ENCODE measurements around the gene SLC31A2.

SLC31A2 gene

DNA sequence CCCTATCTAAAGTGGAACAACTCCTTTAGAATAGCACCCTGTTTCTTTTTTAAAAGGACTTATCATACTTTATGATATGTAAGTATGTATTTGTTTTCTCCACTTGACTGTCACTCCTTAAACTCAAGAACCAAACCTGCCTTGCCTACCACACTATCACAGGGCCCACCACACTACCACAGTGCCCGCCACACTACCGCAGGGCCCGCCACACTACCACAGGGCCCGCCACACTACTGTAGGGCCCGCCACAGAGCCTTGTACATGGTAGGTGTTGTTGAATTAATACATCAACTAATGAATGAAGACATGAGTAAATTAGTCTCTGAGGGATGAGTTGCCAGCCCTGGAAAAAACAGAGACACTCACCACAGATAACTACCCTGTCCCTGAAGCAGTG is 18.0 kb downstream of the SLC31A2 start:
- no peak overlapping the region for H3K4me3 ChIP-seq (ENCODE audit: low read length)
- H3K9me3 ChIP-seq (ENCODE audit: insufficient read depth, low read length), result no peaks in the 10 kb centered on the region
- H3K36me3 ChIP-seq (replicated peaks; ENCODE audit: low read depth, low read length), result peaks cover 79% of the 10 kb centered on the region

DNA sequence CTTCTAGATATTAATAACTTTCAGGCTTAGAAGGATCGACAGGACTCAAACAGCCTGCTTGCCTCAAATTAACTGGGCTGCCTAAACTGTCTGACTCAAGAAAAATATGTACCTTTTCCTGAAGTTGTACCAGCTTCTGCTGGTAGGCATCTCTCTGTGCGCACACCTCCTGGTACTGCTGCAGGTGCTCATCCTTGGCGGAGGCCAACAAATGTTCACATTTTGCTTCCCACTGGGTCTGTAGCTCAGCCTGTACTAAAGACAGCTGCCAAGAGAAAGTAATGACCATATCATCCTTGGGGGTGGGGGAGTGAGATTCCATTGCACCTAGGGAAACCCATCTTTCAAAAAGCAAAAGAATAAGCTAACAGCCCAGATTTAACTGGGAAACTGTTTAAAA is 22.5 kb downstream of the SLC31A2 start:
- Histone ChIP-seq H3K27ac (ENCODE audit: low read length) (no peak overlapping the region), H2AFZ (ENCODE audit: low read depth, low read length) (no peak overlapping the region), H4K20me1 (ENCODE audit: insufficient read depth, low read length) (no peaks in the 10 kb centered on the region), H3K9me3 (ENCODE audit: insufficient read depth, low read length) (no peaks in the 10 kb centered on the region), H3K79me2 (ENCODE audit: low read length) (no peaks in the 10 kb centered on the region), H3K36me3 (replicated peaks; ENCODE audit: low read depth, low read length) (peaks cover 72% of the 10 kb centered on the region), H3K4me2 (ENCODE audit: low read length) (no peak overlapping the region), H3K4me1 (ENCODE audit: low read length) (no peaks in the 10 kb centered on the region), H3K4me3 (ENCODE audit: low read length) (no peak overlapping the region), H3K9ac (ENCODE audit: low read length) (no peak overlapping the region), H3K27me3 (ENCODE audit: low read depth, low read length) (no peaks in the 10 kb centered on the region)
- no peak for TF ChIP-seq EZH2phosphoT487 (IDR thresholded peaks at IDR 0.05; ENCODE audit: low read depth)
- TF ChIP-seq, protein P1, sequence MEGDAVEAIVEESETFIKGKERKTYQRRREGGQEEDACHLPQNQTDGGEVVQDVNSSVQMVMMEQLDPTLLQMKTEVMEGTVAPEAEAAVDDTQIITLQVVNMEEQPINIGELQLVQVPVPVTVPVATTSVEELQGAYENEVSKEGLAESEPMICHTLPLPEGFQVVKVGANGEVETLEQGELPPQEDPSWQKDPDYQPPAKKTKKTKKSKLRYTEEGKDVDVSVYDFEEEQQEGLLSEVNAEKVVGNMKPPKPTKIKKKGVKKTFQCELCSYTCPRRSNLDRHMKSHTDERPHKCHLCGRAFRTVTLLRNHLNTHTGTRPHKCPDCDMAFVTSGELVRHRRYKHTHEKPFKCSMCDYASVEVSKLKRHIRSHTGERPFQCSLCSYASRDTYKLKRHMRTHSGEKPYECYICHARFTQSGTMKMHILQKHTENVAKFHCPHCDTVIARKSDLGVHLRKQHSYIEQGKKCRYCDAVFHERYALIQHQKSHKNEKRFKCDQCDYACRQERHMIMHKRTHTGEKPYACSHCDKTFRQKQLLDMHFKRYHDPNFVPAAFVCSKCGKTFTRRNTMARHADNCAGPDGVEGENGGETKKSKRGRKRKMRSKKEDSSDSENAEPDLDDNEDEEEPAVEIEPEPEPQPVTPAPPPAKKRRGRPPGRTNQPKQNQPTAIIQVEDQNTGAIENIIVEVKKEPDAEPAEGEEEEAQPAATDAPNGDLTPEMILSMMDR (IDR thresholded peaks at IDR 0.05; ENCODE audit: low read depth, low read length), result no peak

More for the DNA sequence above, 18.0 kb downstream of the SLC31A2 start:
- H4K20me1 ChIP-seq (ENCODE audit: insufficient read depth, low read length), result no peaks in the 10 kb centered on the region
- TF ChIP-seq, protein P1 (IDR thresholded peaks at IDR 0.05; ENCODE audit: low read depth, low read length), result no peak
- TF ChIP-seq EZH2phosphoT487 (IDR thresholded peaks at IDR 0.05; ENCODE audit: low read depth), result no peak
- H2AFZ ChIP-seq (ENCODE audit: low read depth, low read length), result no peak overlapping the region
- no peaks in the 10 kb centered on the region for H3K4me1 ChIP-seq (ENCODE audit: low read length)
- H3K4me2 ChIP-seq (ENCODE audit: low read length), result no peak overlapping the region
- H3K27ac ChIP-seq (ENCODE audit: low read length), result no peak overlapping the region
- H3K27me3 ChIP-seq (ENCODE audit: low read depth, low read length), result no peaks in the 10 kb centered on the region
- H3K79me2 ChIP-seq (ENCODE audit: low read length), result no peaks in the 10 kb centered on the region
- no peak overlapping the region for H3K9ac ChIP-seq (ENCODE audit: low read length)

DNA sequence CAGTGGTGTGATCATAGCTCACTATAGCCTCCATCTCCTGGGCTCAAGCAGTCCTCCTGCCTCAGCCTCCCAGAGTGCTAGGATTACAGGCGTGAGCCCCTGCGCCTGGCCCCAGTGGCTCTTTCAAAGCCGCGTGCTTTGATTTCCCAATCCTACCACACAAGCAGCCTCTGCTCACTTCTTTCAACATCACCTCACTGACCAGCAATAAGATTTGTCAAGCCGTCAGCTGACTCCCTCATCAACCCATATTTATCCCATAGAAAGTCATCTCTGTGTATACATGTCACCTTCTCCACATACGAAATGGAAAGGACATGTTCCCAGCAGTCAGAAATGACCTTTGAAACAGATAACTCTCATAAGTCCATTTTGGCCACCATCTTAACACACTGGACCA is 26.0 kb downstream of the SLC31A2 start:
- Histone ChIP-seq H3K36me3 (replicated peaks; ENCODE audit: low read depth, low read length) (peaks cover 75% of the 10 kb centered on the region), H2AFZ (ENCODE audit: low read depth, low read length) (no peak overlapping the region), H3K4me1 (ENCODE audit: low read length) (no peaks in the 10 kb centered on the region), H3K27ac (ENCODE audit: low read length) (no peak overlapping the region), H3K79me2 (ENCODE audit: low read length) (no peaks in the 10 kb centered on the region), H3K9me3 (ENCODE audit: insufficient read depth, low read length) (no peaks in the 10 kb centered on the region), H3K9ac (ENCODE audit: low read length) (no peak overlapping the region), H4K20me1 (ENCODE audit: insufficient read depth, low read length) (no peaks in the 10 kb centered on the region; the same call in 1 of the 2 replicates), H3K27me3 (ENCODE audit: low read depth, low read length) (no peaks in the 10 kb centered on the region), H3K4me3 (ENCODE audit: low read length) (no peak overlapping the region), H3K4me2 (ENCODE audit: low read length) (no peak overlapping the region)
- TF ChIP-seq EZH2phosphoT487 (IDR thresholded peaks at IDR 0.05; ENCODE audit: low read depth), result no peak
- TF ChIP-seq, protein P1 (IDR thresholded peaks at IDR 0.05; ENCODE audit: low read depth, low read length), result no peak

DNA sequence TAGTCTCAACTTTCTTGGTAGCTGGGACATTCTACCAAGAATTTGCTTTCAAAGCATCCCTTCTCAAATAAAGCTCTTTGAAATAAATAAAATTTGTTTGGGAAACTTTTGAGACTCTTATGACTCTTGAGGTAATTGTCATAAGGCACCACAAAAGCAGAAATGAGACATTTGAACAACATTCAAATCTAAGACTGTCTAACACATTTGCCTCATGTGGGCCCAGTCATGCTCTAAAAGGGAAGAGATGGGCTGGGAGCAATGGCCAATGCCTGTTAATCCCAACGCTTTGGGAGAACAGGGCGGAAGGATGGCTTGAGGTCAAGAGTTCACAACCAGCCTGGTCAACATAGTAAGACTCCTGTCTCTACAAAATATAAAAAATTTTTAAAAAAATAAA is 26.4 kb downstream of the SLC31A2 start:
- Histone ChIP-seq H3K4me1 (ENCODE audit: low read length) (no peaks in the 10 kb centered on the region), H3K27me3 (ENCODE audit: low read depth, low read length) (no peaks in the 10 kb centered on the region), H2AFZ (ENCODE audit: low read depth, low read length) (no peak overlapping the region), H3K79me2 (ENCODE audit: low read length) (no peaks in the 10 kb centered on the region), H3K4me3 (ENCODE audit: low read length) (no peak overlapping the region), H3K4me2 (ENCODE audit: low read length) (no peak overlapping the region), H3K9me3 (ENCODE audit: insufficient read depth, low read length) (no peaks in the 10 kb centered on the region), H3K27ac (ENCODE audit: low read length) (no peak overlapping the region), H4K20me1 (ENCODE audit: insufficient read depth, low read length) (no peaks in the 10 kb centered on the region; the same call in 1 of the 2 replicates), H3K9ac (ENCODE audit: low read length) (no peak overlapping the region), H3K36me3 (replicated peaks; ENCODE audit: low read depth, low read length) (peaks cover 79% of the 10 kb centered on the region)
- no peak for TF ChIP-seq EZH2phosphoT487 (IDR thresholded peaks at IDR 0.05; ENCODE audit: low read depth)
- TF ChIP-seq, protein P1 (IDR thresholded peaks at IDR 0.05; ENCODE audit: low read depth, low read length), result no peak
